Stimulated activated CD4-positive, alpha-beta T cell treated with anti-CD3 and anti-CD28 coated beads, Interleukin-2, amount 100 ng/mL, for 4 hours (primary cell): ENCODE measurements around the gene ADCY9.

Experiments used
- DNase-seq: peaks from one replicate; pipeline ENCODE4 v3.0.0-alpha.2; 2020; ENCODE audit warnings: low read depth

Gene ADCY9

GRCh38 chr16:3912897-3913296 is 203.3 kb downstream of the ADCY9 start:
- no peak for DNase-seq
